GM19025 (cell line): ENCODE results near the gene DSP.

ENCODE experiments used
- ATAC-seq: cut with Tn5 transposase; IDR thresholded peaks from one replicate; pipeline ENCODE4 v1.9.1; 2021; ENCODE audit warnings: mild to moderate bottlenecking, low read depth, moderate library complexity; ENCODE audit not compliant: unreplicated experiment

DSP gene

DNA sequence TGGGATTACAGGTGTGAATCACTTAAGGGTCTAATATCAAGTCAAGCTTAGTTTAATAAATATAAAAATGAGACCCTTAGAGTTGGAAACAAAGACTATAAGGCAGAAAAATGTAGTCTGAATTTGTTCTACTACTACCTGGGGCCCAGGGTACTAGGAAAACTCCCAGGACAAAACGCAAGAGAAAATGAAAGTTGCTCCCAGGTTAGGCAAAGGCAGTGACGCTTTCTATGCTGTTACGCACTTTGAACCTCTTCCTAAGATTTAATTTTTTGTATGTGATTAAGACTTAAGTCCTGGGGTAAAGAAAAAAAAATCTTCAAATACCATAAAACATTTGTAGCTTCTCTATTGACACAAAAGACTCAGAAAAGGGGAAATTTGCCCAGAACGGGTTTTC lies 17.3 kb downstream of the DSP start:
- ATAC-seq: no peak

DNA sequence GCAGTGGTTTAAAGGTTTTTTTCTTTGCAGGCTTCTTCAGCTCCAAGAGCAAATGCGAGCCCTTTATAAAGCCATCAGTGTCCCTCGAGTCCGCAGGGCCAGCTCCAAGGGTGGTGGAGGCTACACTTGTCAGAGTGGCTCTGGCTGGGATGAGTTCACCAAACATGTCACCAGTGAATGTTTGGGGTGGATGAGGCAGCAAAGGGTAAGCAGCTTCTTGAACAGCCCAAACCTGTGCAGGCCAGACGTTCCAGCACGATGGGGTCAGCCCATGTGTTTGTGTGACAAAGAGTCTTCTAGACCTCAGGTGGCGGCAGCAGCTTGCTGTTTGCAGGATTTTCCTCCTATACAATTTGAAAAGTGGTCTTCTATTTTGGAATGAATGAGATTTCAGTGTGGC lies 17.7 kb downstream of the DSP start:
- no peak for ATAC-seq

DNA sequence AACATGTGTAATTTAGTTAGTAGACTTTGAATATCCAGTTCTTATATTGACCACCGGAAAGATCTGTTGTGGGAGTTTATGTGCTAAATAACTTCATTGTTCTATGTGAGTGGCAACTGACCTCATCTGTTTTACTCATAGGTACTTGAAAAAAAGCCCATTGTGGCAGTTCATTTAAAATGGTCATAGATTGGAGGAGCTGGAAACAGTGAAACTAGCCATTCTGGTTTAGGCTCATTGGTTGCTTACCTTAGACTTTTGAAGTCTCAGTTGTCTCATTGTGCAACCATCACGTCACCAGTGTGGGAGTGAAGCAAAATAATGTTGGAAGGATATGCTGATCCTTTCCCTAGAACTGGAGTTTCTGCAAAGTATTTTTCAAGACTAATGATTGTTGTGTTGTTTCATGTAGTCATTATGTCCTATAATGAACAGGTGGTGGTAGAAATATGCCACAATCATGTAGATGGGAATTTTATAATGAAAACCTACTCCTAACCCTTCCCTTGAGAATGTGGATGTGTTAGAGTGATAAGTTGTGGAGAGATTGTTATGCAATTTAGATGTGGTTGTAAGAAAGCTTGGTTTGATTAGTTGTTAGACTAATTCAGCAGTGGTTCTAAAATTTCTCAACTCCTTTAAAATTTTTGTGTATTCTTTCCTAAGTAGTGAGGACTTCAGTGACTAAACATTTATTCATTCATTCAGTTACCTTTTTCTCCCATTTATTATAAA lies 18.3 kb downstream of the DSP start:
- ATAC-seq: no peak

DNA sequence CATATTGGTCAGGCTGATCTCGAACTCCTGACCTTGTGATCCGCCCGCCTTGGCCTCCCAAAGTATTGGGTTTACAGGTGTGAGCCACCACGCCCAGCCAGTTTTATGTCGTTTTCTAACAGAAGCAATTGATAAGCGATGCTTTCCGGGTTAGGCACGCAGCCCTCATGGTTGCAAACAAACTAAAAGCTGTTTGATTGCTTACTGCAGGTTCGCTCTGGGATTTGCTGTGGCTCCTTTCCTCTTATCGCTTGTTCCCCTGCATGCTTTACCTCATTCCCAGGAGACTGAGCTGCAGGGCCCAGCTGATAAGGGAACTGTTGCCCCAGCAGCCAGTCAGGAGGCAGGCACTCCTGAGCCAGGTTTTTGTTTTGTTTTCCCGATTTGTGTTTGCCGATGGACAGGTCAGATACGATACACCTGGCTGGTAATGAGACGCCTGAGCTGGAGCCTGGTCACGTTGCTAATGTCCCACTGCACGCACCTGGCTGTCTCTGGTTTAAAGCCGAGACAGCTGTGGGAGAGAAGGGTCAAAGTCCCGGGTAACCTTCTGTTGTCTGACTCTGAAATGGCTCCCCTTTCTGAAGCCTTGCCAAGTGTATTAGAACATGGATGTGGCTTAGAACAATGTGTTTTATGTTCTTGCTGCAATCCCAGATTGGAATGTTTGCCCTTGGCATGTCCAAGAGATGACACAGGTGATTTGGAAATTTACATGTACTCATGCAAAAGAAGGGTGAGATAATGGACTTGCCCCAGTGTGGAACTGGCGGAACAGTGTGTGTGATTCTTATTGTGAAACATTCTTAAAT lies 19.9 kb downstream of the DSP start:
- no peak for ATAC-seq

DNA sequence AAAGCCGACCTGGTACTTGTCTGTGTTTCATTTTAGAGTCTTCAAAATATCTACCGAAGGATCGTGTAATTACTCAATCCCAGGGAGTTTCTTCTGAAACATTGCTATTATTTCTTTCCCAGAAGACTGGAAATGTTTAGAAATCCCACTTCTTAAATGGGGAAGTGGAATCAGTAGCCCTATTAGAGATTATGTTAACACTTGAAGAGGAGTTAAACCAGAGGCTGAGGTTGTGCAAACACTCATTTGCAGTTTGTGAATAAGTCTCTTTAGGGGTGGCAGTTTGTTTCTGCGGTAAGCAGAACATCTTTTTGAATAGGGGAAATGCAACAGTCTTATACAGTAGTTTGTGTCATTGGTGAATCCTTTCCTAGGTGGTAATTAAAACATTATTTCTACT lies 21.3 kb downstream of the DSP start:
- no peak for ATAC-seq

DNA sequence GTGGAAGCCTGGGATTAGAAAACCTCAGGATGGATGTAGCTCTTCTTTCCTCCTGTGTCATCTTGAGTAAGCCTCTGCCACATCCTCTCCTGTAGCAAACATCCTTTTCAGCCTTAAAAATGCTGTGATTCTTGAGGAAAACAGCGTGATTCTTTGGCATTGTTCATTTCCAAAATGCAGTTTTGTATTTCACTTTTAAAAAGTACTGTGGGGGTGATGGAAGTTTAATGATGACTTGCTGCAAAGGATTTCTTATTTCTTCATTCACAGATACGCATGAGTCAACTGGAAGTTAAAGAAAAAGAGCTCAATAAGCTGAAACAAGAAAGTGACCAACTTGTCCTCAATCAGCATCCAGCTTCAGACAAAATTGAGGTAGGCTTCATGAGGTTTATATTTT lies 24.6 kb downstream of the DSP start:
- no peak for ATAC-seq

DNA sequence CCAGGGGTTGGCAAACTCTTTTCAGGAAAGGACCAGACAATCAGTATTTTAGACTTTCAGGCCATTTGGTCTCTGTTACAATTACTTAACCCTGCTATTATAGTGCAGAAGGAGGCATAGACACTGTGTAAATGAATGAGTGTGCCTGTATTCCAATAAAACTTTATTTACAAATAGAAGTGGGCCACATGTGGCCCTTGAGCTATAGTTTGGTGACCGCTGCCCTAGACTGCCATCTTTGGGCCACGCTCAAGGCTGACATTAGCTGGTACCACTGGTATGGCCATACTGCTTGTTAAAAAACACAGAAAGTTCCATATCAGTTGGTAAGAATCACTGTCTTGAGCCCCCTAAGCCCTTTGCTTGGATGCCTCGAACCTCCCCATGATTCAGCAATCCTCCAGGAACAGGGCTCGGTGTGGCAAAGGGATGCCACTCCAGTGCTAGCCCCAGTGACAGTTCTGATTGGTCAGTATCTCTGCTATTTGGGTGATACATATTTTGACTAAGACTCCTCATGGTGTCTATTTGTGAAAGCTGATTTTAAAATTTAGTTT lies 25.2 kb downstream of the DSP start:
- no peak for ATAC-seq

DNA sequence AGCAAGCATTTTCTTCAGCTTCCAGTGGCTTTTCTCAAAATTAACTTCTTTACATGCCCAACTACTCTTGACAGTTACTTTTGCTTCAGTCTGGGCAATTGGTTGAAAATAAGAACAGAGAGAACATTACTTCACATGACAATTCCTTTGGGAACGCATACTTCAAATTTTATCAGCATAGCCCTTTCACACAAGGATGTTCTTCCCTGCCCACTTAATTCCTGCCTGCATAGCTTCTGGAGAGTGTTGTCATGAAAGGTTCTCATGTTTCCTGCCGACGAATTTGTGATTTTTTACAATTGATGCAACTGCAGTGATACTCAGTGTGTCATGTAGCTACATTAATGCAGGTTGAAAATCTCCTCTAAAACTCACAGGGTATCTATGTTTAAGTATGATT lies 26.6 kb downstream of the DSP start:
- no peak for ATAC-seq

DNA sequence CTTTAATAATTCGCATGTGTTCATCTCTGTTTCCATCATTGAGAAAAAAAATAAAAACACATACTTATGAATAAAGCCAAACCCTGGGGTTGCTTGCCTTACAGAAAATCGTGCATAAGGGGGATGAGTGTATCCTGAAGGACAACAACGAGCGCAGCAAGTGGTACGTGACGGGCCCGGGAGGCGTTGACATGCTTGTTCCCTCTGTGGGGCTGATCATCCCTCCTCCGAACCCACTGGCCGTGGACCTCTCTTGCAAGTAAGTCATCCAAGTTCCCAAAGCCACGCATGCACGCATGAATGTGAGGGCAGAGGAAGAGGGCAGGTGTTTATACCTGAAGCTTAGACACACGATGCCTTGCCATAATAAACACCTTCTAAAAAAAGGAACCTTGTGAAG lies 27.6 kb downstream of the DSP start:
- no peak for ATAC-seq

DNA sequence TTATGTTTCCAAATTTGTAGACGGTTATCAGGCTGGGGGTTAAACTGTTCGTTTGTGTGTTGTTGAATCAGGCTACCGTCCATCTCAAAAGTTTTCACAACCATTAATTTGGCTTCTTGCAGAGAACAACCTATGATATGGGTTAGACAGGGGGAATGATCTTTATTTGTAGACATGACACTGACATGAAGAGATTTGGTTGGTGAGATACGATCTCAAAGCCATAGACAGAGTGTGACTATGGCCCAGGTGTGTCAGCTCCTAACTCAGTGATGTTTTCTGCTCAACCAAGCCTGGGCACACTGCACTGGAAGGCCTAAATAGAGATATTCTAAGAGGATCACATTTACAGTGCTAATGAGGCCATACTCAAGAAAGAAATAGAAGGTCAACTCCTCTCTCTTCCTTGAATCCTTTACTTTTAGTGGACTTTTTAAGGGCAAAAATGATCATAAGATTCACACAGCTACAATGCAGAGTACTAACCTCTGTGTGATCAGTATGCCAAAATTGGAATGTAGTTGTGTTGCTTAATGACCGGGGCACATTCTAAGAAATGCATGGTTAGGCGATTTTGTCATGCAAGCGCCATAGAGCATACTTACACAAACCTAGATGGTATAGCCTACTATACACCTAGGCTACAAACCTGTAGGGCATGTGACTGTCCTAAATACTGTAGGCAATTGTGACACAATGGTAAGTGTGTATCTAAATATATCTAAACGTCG lies 30.9 kb downstream of the DSP start:
- no peak for ATAC-seq

DNA sequence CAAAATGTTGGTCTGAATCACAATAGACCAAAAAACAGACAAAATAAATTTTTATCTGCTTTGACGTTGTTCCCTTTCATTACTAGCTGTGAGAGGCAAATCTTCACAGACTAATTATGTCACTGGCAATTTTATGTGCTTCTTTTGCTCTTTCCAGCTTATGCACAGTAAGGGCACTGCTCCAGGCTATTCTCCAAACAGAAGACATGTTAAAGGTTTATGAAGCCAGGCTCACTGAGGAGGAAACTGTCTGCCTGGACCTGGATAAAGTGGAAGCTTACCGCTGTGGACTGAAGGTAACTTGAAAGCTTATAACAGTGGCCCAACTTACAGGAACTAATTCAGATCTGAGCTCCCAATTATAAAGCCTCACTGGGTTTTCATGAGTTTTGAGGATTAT lies 33.0 kb downstream of the DSP start:
- ATAC-seq: no peak

DNA sequence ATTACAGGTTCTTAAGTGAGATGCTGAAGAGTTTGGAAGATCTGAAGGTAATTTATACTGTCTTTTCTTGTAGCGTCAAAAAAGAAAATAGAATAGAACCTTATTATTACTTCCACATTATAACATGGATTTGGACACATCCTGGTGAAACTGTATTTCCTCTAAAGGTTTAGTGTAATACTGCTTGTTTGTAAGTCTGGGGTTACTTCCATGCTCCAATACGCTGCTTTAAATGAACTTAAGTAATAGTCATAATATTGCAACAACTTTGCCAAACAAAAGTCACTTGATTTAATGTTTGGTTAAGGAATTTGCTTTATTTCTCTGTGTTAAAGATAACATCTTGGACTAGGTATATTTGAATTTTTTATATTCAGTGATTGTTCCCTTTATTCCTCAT lies 37.0 kb downstream of the DSP start:
- ATAC-seq: no peak

DNA sequence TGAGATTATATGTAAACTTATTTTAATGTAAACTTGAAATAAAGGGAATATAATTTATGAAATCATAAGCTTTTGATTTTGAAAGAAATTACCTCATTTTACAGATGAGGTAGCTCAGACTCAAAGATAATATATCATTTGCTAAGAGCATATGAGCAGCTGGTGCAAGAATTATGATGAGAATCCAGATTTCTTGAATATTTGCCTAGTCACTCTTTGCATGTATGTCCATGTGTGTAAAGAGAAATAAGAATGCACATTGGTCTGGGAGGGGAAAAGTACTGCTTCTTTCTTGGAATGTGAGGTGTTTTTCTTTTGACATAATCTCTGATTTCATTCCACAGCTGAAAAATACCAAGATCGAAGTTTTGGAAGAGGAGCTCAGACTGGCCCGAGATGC lies 37.5 kb downstream of the DSP start:
- no peak for ATAC-seq

DNA sequence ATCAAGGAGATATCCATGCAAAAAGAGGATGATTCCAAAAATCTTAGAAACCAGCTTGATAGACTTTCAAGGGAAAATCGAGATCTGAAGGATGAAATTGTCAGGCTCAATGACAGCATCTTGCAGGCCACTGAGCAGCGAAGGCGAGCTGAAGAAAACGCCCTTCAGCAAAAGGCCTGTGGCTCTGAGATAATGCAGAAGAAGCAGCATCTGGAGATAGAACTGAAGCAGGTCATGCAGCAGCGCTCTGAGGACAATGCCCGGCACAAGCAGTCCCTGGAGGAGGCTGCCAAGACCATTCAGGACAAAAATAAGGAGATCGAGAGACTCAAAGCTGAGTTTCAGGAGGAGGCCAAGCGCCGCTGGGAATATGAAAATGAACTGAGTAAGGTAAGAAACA lies 38.4 kb downstream of the DSP start:
- ATAC-seq: no peak

DNA sequence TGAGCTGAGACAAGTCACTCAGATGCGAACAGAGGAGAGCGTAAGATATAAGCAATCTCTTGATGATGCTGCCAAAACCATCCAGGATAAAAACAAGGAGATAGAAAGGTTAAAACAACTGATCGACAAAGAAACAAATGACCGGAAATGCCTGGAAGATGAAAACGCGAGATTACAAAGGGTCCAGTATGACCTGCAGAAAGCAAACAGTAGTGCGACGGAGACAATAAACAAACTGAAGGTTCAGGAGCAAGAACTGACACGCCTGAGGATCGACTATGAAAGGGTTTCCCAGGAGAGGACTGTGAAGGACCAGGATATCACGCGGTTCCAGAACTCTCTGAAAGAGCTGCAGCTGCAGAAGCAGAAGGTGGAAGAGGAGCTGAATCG lies 39.1 kb downstream of the DSP start:
- no peak for ATAC-seq

DNA sequence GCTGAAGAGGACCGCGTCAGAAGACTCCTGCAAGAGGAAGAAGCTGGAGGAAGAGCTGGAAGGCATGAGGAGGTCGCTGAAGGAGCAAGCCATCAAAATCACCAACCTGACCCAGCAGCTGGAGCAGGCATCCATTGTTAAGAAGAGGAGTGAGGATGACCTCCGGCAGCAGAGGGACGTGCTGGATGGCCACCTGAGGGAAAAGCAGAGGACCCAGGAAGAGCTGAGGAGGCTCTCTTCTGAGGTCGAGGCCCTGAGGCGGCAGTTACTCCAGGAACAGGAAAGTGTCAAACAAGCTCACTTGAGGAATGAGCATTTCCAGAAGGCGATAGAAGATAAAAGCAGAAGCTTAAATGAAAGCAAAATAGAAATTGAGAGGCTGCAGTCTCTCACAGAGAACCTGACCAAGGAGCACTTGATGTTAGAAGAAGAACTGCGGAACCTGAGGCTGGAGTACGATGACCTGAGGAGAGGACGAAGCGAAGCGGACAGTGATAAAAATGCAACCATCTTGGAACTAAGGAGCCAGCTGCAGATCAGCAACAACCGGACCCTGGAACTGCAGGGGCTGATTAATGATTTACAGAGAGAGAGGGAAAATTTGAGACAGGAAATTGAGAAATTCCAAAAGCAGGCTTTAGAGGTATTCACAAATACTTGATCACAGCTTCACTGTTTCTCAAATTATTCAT lies 39.6 kb downstream of the DSP start:
- no peak for ATAC-seq

DNA sequence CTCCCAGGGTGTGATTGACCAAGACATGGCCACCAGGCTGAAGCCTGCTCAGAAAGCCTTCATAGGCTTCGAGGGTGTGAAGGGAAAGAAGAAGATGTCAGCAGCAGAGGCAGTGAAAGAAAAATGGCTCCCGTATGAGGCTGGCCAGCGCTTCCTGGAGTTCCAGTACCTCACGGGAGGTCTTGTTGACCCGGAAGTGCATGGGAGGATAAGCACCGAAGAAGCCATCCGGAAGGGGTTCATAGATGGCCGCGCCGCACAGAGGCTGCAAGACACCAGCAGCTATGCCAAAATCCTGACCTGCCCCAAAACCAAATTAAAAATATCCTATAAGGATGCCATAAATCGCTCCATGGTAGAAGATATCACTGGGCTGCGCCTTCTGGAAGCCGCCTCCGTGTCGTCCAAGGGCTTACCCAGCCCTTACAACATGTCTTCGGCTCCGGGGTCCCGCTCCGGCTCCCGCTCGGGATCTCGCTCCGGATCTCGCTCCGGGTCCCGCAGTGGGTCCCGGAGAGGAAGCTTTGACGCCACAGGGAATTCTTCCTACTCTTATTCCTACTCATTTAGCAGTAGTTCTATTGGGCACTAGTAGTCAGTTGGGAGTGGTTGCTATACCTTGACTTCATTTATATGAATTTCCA lies 43.9 kb downstream of the DSP start:
- no peak for ATAC-seq

DNA sequence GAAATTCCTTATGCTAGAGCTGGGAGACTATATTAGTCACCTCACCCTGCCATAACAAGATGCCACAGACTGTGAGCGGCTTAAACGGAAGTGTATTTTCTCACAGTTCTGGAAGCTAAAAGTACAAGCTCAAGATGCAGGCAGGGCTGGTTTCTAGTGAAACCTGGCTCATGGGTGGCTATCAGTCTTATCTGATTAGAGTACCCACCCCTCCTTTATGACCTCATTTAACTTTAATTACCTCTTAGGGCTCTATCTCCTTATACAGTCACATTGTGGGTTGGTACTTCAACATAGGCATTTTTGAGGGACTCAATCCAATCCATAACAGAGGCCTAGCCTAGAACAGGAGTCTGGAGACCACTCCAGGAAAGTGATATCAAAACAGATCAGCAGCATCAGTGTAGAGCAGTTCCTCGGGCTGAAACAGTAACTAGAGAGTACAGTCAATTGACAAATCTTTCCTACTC lies 46.2 kb downstream of the DSP start:
- no peak for ATAC-seq

DNA sequence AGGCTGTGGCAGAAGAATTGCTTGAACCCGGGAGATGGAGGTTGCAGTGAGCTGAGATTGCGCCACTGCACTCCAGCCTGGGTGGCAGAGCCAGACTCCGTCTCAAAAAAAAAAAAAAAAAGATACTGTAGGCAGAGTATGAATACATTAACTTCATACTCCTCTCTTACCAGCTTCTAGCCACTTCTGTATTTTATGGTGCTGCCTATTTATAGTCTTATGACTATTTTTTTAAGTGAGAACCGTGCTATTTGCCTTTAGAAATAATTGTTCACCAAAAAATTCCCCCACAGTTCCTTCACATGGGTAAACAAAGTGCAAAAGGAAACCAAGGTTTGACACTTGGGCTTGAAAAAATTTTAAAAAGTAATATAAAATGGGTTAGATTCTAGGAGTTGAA lies 47.0 kb downstream of the DSP start:
- no peak for ATAC-seq

DNA sequence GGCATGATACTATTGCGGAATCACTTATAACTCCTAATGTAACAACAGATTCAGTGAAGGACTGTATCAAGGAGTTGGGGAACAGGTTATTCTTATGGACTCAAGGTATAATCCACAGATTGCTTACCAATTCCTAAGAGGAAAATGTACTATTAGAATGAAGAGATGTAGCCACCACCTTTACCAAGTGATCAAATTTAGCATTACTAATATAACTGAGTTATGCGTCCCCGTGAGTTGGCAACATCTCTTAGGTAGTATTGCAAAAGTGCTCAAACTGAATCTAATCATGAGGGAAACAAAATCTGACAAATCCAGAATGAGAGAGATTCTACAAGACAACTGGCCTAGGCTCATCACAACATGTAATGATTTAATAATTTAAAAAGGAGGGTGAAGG lies 47.8 kb downstream of the DSP start:
- no peak for ATAC-seq
